Mucosa of descending colon (tissue), 3 donors: ENCODE measurements around the gene MSLN. TPM values are rescaled to one million over a fixed set of nuclear protein-coding genes. Genes with fewer than 3 reads are reported as not detected.

Experiments used
- ATAC-seq: fragments of 200-7000 bp; cut with Tn5 transposase; one replicate; pipeline ENCODE4 v1.9.1; 2020; ENCODE audit warnings: mild to moderate bottlenecking, moderate library complexity
- DNase-seq, 3 donors: peaks; one replicate each; pipeline ENCODE4 v3.0.0-alpha.2; 2020
- H3K36me3 ChIP-seq: fragments of 200-600 bp; one replicate; pipeline ENCODE4 v1.8.0; 2021; ENCODE audit warnings: low read depth, mild to moderate bottlenecking
- H3K4me1 ChIP-seq: fragments of 200-600 bp; one replicate; pipeline ENCODE4 v1.8.0; 2021; ENCODE audit warnings: low read depth, mild to moderate bottlenecking
- H3K4me3 ChIP-seq: fragments of 200-600 bp; one replicate; pipeline ENCODE4 v1.8.0; 2021; ENCODE audit warnings: mild to moderate bottlenecking
- H3K9me3 ChIP-seq: fragments of 200-600 bp; one replicate; pipeline ENCODE4 v1.8.0; 2021; ENCODE audit warnings: mild to moderate bottlenecking
- CTCF ChIP-seq: fragments of 200-600 bp; IDR thresholded peaks from one replicate; pipeline ENCODE4 v1.8.0; 2022; ENCODE audit warnings: antibody characterized with exemption, mild to moderate bottlenecking
- intact Hi-C, 2 donors: fragments of 100-400 bp; cut with DNase I in 1 of 2; cut with micrococcal nuclease in 1 of 2; formaldehyde crosslinking; loops; one replicate each; pipeline versions ENCODE4 v1.11.0 to v1.11.1; 2022; cut with DNase I, micrococcal nuclease
- total RNA-seq, 3 donors: library from RNA; stranded (reverse); fragmentation: NEBNext Ultra II Directional in 2 of 3; extraction: Animal tissue kit (Norgen Biotek cat#: 25700) in 2 of 3; gene quantifications; one replicate each; pipeline versions ENCODE4 v1.2.1 to v1.2.4, GENCODE V29; 2021 to 2023
- donor health status: DM: no; HTN: no; CAD: no; lungs with moderate emphysema.
- donor health status: DM: no; HTN: no; CAD: no.
- donor health status: DM: no; HTN: yes; CAD: no.

Gene MSLN
- total RNA-seq, 3 donors from 2014 or later = 3.4 to 7.0 (median 4.7) TPM

DNA sequence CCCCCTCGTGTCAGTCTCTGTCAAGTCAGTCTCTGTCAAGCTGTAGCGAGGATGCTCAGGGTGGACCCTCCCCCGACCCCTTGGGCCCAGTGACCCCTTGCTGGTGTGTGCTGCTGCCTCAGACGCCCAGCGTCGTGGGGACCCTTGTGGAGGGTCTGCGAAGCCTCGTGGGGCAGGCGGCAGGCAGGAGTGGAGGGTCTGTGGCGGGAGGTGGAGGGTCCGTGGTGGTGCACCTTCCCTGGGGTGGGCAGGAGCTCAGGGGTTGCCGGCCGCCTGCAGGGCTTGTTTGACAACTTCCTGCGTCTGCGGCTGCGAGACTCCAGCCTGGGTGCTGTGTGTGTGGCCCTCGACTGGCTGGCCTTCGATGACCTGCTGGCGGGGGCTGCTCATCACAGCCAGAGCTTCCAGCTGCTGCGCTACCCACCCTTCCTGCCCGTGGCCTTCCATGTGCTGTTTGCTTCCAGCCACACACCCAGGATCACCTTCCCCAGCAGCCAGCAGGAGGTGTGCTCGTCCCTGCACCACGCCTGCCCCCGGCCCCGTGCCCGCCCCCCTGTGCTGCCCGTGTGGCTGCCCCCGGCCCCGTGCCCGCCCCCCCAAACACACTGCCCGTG lies 34.4 kb downstream of the MSLN start:
- no peak overlapping the region for H3K4me3 ChIP-seq
- ATAC-seq (no peak), DNase-seq (no peak)
- intact Hi-C loops = no loop called here
- H3K4me1 ChIP-seq = no peaks in the 10 kb centered on the region
- no peaks in the 10 kb centered on the region for H3K9me3 ChIP-seq
- no peaks in the 10 kb centered on the region for H3K36me3 ChIP-seq
- no peak for TF ChIP-seq CTCF

- ATAC-seq (peak; percentile 68), DNase-seq (peak in 1 of 3 donors; percentile 70)
- TF ChIP-seq CTCF = no peak
- intact Hi-C loops = no loop called here
- Histone ChIP-seq H3K9me3 (no peaks in the 10 kb centered on the region), H3K4me3 (no peak overlapping the region), H3K4me1 (no peaks in the 10 kb centered on the region), H3K36me3 (no peaks in the 10 kb centered on the region)
Measured at GRCh38 chr16:795580-796229, 35.2 kb downstream of the MSLN start.

DNA sequence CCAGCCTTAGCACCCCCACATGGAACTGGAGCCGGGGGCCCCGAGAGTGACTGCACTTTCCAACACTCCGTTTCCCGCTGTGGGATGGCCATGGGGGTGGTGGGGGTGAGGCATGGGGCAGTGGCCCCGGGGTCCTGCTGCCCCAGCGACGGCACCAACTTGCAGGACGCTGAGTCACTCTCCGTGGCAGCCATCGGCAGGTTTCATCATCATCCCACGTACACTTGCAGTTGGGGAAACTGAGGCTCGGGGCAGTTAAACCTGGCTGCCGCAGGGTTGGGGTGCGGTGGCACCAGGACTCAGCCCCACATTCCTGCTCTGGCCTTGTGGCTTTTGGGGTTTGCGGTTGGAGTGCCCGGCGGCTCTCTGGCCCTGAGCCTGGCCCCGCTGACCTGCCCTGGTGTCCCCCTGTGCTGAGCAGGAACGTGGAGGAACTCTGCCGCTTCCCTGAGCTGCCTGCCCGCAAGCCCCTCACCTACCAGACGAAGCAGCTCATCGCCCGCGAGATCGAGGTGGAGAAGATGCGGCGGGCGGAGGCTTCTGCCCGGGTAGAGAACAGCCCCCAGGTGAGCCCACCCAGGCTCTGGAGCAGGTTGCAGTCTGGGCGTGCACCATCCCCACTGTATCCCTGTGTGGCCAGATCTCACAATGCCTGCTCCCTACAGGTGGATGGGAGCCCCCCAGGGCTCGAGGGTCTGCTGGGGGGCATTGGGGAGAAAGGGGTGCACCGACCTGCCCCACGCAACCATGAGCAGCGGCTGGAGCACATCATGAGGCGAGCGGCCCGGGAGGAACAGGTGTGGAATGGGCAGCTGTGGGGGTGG lies 36.0 kb downstream of the MSLN start:
- Histone ChIP-seq H3K9me3 (no peaks in the 10 kb centered on the region), H3K4me3 (no peak overlapping the region), H3K4me1 (no peaks in the 10 kb centered on the region), H3K36me3 (no peaks in the 10 kb centered on the region)
- intact Hi-C loops = no loop called here
- no peak for ATAC-seq
- DNase-seq = no peak
- no peak for TF ChIP-seq CTCF

GRCh38 chr16:797120-797420 lies 36.5 kb downstream of the MSLN start:
- ATAC-seq (peak; percentile 44), DNase-seq (peak in 1 of 3 donors; percentile 50)
- TF ChIP-seq CTCF = no peak
- no peaks in the 10 kb centered on the region for H3K9me3 ChIP-seq
- no peaks in the 10 kb centered on the region for H3K36me3 ChIP-seq
- intact Hi-C loops = no loop called here
- H3K4me3 ChIP-seq = no peak overlapping the region
- no peaks in the 10 kb centered on the region for H3K4me1 ChIP-seq

DNA sequence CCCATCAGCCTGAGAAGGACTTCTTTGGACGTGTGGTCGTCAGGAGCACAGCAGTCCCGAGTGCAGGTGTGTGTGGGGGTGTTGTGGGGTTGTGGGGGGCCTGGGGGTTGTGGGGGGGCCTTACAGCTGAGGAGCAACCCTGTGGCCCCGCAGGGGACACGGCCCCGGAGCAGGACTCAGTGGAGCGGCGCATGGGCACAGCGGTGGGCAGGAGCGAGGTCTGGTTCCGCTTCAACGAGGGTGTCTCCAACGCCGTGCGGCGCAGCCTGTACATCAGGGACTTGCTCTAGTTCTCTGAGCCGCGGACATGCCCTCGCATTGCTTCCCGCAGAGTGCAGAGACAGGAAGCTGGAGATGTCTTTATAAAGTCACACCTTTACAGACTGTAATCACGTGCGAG lies 37.2 kb downstream of the MSLN start:
- Histone ChIP-seq H3K9me3 (no peaks in the 10 kb centered on the region), H3K4me3 (no peak overlapping the region), H3K4me1 (no peaks in the 10 kb centered on the region), H3K36me3 (no peaks in the 10 kb centered on the region)
- no peak for ATAC-seq
- intact Hi-C loops = no loop called here
- no peak for TF ChIP-seq CTCF
- DNase-seq = no peak
